GM06990 (cell line): ENCODE data around the gene UXS1.

Experiments used
- DNase-seq: peaks from one replicate; pipeline ENCODE4 v3.0.0-alpha.2; 2011; ENCODE audit not compliant: insufficient read length; ENCODE audit errors: extremely low read depth
- H3K27me3 ChIP-seq: replicated peaks from 2 replicates; pipeline ENCODE4 v1.6.0; 2011; ENCODE audit warnings: low read length; ENCODE audit not compliant: control insufficient read depth, insufficient read depth
- H3K36me3 ChIP-seq: 2 replicates; pipeline ENCODE4 v1.5.1; 2011; ENCODE audit warnings: low read length; ENCODE audit not compliant: control insufficient read depth, insufficient read depth
- H3K4me3 ChIP-seq: replicated peaks from 2 replicates; pipeline ENCODE4 v1.5.1; 2011; ENCODE audit warnings: low read depth, mild to moderate bottlenecking, control low read depth, low read length
- CTCF ChIP-seq: IDR thresholded peaks from 2 replicates; pipeline ENCODE4 v1.5.1; 2011; ENCODE audit warnings: low read length, control low read depth, mild to moderate bottlenecking, inconsistent platforms; ENCODE audit not compliant: insufficient read depth, poor library complexity, severe bottlenecking

The UXS1 gene

GRCh38 chr2:106120432-106120831 is 73.7 kb downstream of the UXS1 start:
- no peaks in the 10 kb centered on the region for H3K27me3 ChIP-seq
- DNase-seq: no peak
- H3K4me3 ChIP-seq: no peak overlapping the region
- no peak for TF ChIP-seq CTCF
- H3K36me3 ChIP-seq: peaks cover 11% of the 10 kb centered on the region

DNA sequence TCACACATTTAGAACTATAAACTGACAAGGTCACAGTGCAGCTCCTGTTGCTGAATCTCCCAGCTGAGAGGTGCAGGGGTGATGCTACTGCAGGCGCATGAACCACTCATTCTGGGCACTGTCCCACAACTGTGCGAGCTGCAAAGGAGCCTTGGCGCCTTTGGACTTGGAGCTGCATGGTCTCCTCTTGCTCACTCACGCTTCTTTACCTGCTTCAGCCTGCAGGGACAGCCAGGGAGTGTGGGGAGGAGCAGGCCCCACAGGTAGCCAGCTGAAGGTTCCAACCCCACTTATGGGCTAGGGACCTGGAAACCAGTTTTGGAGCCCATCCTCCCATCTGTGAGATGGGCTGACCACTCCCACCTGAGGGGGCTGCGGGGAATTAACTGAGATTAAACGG is 75.0 kb downstream of the UXS1 start:
- no peak for DNase-seq
- Histone ChIP-seq H3K4me3 (no peak overlapping the region), H3K27me3 (no peaks in the 10 kb centered on the region), H3K36me3 (peaks cover 7% of the 10 kb centered on the region)
- no peak for TF ChIP-seq CTCF

DNA sequence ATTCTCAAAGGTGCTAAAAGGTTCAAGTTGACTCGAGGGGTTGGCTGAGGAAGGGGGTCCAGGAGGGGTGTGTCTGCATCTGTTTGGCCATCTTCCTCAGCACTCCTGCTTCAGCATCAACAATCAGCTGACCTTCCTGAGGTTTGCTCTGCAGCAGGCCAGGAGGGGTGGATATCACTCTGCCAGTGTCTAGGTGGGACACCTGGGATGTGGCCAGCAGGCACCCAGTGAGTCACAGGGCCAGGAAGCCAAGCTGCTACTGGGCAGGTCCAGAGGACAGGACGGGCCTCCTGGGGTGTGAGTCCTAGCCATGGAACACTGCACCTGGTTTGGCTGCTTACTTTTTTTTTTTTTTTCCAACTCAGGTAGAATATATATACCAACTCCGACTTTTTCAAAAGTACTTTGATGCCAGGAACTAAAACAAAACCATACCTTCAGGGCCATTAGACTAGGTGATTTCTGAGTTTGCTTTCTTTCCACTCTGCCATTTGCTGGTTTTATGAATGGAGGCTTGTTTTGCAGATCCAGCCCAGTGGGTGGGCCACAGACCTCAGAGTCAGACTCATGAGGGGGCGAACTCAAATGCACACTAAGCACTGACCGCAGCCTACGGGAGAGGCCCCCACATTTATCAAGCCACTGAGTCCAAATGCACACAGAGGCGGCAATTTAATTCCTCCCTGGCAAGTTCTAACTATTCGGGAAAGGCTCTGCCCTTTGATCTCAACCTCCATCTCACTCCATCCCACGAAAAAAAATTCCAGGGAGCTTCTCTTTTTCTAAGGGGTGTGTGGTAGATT is 76.0 kb downstream of the UXS1 start:
- no peak for DNase-seq
- no peak for TF ChIP-seq CTCF
- peaks cover 7% of the 10 kb centered on the region for H3K36me3 ChIP-seq
- H3K4me3 ChIP-seq: no peak overlapping the region
- no peaks in the 10 kb centered on the region for H3K27me3 ChIP-seq

- peaks cover 7% of the 10 kb centered on the region for H3K36me3 ChIP-seq
- no peaks in the 10 kb centered on the region for H3K27me3 ChIP-seq
- no peak overlapping the region for H3K4me3 ChIP-seq
- no peak for DNase-seq
- TF ChIP-seq CTCF: no peak
Observed at GRCh38 chr2:106117347-106117746, 76.8 kb downstream of the UXS1 start.

- Histone ChIP-seq H3K36me3 (peaks cover 11% of the 10 kb centered on the region), H3K4me3 (no peak overlapping the region), H3K27me3 (no peaks in the 10 kb centered on the region)
- TF ChIP-seq CTCF: no peak
- DNase-seq: no peak
Observed at GRCh38 chr2:106116248-106116647, 77.9 kb downstream of the UXS1 start.

DNA sequence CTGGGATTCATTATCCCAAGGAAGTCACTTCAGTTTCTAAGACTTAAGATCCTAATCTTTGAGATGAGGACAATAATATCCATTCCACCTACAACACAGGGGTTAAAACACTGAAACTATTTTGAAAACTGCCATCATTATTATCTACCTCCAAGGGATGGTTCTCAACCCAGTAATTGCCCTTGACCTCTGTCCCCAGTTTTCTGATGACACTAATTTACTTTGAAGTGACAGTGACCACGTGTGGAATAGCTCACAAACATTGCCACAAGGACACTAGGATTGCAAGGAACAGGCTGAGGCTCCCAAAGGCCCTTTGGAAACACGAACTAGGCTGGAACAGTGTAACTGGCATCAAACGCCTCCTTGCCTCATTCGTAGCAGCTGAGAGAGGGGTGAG is 78.4 kb downstream of the UXS1 start:
- TF ChIP-seq CTCF: no peak
- Histone ChIP-seq H3K36me3 (peaks cover 15% of the 10 kb centered on the region), H3K4me3 (no peak overlapping the region), H3K27me3 (no peaks in the 10 kb centered on the region)
- no peak for DNase-seq
